HG03135 (cell line): ENCODE results near the gene CXCL11.
"Not testable (repeated sequence)": the region's sequence is repeated elsewhere in the genome, so short reads cannot be mapped to it uniquely, and the experiment has no call there.

ENCODE experiments used
- ATAC-seq: cut with Tn5 transposase; IDR thresholded peaks from one replicate; pipeline ENCODE4 v1.9.1; 2021; ENCODE audit warnings: mild to moderate bottlenecking, moderate library complexity; ENCODE audit not compliant: unreplicated experiment

Gene CXCL11

GRCh38 chr4:76035799-76036380 is at the start of gene CXCL11:
TSS of gene CXCL11 (minus strand) at chr4:76036070. CDS start at chr4:76035987, 83 bp downstream.
- no peak for ATAC-seq

DNA sequence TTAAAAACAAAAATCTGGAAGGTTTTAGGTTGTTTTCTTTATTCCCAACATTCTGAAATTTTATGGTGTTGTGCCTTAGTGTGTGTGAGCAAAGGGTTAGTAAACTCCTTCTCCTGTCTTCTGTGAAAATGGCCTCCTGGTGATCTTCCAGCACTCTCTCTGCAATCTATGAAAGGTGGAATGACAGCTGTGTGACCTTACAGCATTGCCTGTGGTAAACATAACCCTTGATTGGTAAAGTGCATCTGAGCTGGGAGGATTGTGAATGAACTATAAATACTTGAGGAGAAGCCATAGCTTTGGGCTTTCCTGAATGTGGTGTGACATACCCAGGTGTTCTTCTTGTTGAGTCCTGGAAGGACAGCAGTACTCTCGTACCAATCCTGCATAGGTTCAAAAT is 48.7 kb upstream of the CXCL11 start:
- ATAC-seq, result no peak

GRCh38 chr4:76083386-76083988 is 47.6 kb upstream of the CXCL11 start:
- no peak for ATAC-seq

GRCh38 chr4:76078033-76078613 is 42.3 kb upstream of the CXCL11 start:
- ATAC-seq, result no peak

DNA sequence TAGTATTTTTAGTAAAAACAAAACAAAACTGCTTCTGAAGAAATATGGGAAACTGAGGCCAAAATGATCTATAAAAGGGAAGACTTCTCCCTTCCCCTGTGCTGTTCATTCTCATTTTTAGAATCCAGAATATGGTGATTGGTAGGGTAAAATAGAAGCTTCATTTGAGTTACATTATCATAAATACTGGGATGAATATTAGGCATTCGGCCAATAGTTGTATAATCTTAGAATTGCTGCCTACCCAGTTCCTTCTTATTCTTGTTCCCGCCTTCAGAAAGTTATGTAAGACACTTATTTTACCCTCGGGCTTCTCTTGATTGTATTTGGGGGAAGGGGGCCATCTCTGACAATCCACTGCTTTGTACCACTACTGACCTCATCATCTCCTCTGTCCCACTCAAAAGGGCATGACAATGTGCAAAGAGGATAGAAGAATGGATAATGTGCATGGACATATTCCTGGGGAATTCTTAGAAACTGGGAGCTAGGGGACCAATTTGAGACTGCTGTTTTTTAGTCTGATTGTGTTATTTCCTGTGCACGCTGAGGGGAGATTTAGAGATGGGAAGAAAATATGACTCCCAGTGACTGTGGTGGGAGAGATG is 39.2 kb upstream of the CXCL11 start:
- ATAC-seq, result no peak

GRCh38 chr4:76074468-76074867 is 38.6 kb upstream of the CXCL11 start, which contains the start of gene ART3:
TSS of gene ART3 (plus strand) at chr4:76074709. CDS start at chr4:76075890, 1,181 bp downstream.
- no peak for ATAC-seq

GRCh38 chr4:76072760-76073159 is 36.9 kb upstream of the CXCL11 start:
- ATAC-seq, result no peak

DNA sequence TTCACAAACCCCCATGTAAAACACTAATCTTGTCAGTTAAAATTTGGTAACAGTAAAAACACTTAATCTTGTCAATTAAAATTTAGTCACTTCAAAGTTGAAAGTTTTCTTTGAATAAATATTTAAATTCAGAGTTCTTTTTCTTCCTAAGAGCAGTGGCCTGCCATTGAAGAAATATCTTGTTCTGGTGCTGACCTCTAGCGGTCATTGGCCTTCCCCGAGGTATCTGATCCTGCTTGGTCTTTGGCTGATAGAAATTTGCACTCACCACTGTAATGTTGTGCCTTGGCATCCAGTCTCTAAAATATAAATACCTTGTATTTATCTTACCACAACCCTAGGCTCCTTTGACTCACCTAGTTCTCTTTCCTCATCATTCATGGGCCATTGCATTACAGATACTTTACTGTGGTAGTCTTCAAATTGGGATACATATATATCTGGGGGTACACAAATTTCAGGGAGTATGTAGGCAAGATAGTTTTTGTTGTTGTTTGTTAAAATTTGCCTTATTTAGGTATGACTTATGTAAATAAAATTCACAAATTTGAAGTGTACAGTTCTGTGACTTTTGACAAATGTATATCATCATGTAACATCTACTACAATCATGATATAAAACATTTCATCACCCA is 31.9 kb upstream of the CXCL11 start:
- ATAC-seq, result no peak

DNA sequence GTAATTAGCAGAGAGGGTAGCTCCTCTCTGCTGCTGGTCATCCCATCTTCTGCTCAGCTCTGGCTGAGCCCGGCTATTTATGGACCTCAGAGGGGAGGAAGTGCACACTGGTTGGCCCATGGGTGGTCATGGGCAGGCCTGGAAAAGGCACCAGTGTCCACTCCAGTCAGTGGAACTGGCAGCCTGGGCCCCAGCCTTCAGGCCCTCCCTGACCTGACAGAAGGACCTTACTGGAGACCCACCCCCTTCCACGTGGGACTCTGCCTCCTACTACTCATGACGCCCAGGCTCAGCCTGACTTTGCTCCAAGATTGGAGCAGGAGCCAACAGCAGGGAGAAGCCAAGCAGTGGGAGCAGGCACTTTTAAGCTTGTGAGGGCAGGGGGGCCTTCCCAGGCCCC is 30.7 kb upstream of the CXCL11 start:
- ATAC-seq, result no peak

DNA sequence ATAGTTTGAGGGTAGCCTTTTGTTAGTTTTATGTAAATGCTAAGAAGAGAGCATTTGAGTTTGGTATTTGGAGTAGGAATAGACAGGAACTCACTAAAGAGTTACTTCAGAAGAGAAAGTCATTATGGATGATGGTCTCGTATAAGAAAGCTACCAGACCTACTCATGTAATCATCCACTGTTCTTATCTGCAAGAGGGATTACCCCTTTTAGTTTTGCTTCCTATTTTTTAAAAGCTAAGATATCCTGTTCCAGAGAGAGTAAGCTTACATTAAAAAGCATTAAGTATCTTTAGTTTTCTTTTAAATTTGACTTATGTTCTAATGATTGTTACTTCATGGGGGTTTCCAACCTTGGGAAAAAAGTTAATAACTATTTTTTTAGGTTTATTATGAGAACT is 26.1 kb upstream of the CXCL11 start:
- ATAC-seq, result peak; percentile 76

DNA sequence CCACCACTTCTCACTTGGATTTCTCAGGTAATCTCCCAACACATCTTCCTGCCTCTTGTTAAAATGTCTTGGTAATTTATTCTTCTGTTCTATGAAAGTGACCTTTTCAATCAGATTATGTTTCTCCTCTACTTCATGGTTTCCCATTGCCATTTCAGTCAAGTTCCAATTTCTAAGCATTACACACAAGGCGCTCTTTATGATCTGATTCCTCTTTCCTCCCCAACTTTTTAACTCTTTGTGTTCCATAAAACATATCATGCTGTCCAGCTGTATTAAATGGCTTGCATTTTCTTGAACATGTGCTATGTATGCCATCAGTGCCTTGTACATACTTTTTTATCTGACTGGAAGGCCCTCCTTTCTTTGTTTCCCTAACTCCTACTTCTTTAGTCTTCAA is 25.6 kb upstream of the CXCL11 start:
- no peak for ATAC-seq

- ATAC-seq, result no peak
These were observed 24.6 kb upstream of the CXCL11 start for GRCh38 chr4:76060506-76060905.

- ATAC-seq, result no peak
These were observed 23.9 kb upstream of the CXCL11 start for GRCh38 chr4:76059750-76060149.

GRCh38 chr4:76058888-76059426 is 23.1 kb upstream of the CXCL11 start:
- no peak for ATAC-seq

- no peak for ATAC-seq
These were observed 22.4 kb upstream of the CXCL11 start for GRCh38 chr4:76058302-76058701.

DNA sequence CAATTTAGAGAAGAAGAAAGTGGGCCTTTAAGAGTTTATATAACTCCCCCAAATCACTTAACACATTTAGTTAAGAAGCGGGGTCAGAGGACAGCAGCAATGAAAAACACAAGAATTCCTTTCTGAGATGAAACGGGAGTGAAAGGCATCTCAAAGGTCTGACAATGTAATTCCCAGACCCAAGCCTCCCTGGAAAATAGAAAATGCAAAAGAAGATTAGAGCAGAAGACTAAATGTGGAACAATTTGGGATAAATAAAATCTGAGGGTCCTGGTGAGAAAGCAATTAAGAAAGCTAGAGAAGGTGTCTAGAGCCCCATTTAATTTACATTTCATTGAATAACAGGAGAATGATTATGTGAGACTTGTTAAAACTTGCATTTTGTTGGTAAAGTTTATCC is 19.6 kb upstream of the CXCL11 start:
- ATAC-seq, result no peak

DNA sequence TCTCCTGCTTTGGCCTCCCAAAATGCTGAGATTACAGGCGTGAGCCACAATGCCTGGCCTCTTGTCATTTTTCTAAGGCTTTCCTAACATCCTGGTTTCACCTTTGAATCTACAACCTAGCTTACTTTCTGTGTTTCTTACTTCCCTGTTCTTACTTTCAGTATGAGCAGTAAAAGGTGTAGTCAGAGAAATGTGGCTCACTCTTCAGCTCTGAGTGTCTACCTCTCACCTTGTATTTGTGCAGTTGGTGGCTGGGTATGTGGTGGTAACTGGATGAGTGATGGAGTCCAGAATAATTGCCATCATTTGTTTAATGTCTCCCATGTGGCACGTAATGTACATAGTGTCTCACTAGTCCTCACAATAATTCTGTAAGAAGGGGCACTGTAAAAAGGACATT is 19.1 kb upstream of the CXCL11 start:
- ATAC-seq, result peak; percentile 99

DNA sequence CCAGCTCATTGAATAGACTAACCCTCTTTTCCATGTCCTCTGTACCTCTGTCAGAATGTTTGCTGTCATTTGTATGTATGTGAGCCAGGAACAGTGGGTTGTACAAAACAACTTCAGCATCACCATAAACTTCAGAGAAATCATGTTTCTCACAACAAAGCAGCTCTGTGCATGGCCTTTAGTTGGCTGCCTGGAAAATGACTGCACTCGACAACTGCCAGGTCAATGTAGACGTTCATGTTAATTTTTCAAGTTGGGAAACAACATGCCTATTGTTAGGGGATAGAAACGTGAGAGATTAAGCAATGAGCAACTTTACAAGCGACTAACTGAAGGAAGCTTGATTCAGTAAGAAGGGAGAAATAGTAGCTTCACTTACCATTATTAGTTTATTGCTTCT is 17.9 kb upstream of the CXCL11 start:
- no peak for ATAC-seq

DNA sequence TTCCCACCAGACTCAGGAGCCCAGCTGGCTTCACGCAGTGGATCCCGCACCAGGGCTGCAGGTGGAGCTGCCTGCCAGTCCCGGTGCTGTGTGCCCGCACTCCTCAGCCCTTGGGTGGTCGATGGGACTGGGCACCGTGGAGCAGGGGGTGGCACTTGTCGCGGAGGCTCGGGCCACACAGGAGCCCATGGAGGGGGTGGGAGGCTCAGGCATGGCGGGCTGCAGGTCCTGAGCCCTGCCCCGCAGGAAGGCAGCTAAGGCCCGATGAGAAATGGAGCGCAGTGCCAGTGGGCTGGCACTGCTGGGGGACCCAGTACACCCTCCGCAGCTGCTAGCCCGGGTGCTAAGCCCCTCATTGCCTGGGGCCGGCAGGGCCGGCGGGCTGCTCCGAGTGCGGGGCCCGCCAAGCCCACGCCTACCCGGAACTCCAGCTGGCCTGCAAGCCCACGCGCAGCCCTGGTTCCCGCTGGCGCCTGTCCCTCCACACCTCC is 14.7 kb upstream of the CXCL11 start:
- ATAC-seq, result not testable (repeated sequence)

GRCh38 chr4:76049860-76050416 is 14.1 kb upstream of the CXCL11 start:
- not testable (repeated sequence) for ATAC-seq

GRCh38 chr4:76044686-76045085 is 8.8 kb upstream of the CXCL11 start:
- ATAC-seq, result not testable (repeated sequence)
